Superior temporal gyrus (tissue), 1 donor: ENCODE measurements around the gene SLC26A4.

Experiments
- DNase-seq: peaks from one replicate; pipeline ENCODE4 v3.0.0-alpha.2; 2016; ENCODE audit errors: extremely low spot score

Gene SLC26A4

GRCh38 chr7:107661081-107661864 lies 645 bp downstream of the SLC26A4 start:
- DNase-seq: no peak

DNA sequence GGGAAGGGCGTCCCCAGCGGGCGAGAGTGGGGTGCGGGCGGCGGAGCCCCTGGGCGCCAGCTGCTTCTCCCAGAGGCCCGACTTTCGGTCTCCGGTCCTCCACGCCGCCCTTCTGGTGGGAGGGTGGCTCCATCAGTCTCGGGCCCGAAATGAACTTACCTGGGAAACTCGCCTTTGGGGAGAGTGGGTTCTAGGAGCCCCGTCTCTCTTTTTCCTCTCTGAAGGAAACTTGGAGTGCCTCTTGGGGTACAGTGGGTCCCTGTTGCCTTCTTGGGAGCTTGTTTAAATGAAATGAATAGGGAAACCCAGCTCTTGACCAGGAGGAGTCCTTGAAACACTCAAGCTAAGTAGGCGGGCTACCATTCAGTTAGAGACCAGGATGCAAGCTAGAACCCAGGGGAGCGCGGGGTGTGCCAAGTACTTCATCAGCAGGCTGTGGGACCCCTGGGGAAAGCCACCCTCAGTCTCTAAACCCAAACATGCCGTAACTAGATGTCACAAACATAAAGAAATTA lies 1.3 kb downstream of the SLC26A4 start:
- DNase-seq: no peak

- no peak for DNase-seq
These were observed 2.6 kb downstream of the SLC26A4 start for GRCh38 chr7:107663196-107663595.

DNA sequence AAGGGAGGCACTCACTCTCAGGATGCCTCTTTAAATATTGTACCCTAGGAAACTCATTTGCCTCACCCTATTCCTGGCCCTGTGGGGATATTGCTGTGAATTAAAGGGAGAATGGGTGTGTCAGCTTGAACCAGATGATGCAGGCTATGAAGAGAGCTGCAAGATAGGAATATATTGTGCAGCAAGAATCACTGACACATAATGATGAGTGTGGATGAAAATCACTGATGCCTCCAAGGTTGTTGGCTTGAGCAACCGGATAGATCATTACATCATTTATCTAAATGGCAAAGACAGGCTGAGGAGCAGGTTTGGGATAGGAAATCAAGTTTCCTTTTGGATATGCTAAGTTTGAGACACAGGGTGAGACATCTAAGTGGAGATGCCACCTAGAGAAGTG lies 6.2 kb downstream of the SLC26A4 start:
- DNase-seq: no peak

DNA sequence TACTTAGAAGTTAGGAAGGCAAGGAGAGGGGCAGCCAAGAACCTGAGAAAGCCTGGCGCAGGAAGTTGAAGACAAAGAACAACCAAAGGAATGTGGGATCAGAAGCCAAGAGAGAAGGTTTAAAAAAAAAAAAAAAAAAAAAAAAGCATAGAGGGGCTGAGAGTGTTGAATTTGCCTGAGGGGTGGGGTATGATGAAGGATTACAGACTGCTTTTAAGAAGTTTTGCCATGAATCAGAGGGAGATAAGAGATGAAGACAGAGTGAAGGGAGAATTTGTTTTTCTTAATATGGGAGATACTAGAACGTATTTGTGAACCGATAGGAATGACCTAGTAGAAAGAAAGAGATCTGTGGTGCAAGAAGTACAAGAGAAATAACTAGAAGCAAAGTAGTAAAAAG lies 6.7 kb downstream of the SLC26A4 start:
- no peak for DNase-seq

DNA sequence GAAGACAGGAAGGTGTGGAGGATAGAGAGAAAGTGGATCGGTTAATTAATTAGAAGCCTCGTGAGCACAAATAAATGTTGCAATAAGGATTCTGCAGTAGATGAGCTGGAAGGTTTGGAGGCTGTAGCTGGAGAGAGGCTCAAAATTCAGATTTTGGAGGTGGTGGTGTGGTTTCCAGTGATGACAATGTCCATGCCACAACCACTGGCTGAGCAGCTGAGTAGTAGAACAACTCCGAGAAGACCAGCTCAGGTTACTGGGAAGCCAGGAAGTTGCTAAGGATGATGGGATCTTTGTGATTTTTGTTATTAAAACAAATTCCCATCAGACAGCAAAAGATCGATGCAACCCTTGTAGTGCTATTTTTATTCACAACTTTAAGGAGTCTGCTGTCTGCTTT lies 7.7 kb downstream of the SLC26A4 start:
- DNase-seq: no peak

DNA sequence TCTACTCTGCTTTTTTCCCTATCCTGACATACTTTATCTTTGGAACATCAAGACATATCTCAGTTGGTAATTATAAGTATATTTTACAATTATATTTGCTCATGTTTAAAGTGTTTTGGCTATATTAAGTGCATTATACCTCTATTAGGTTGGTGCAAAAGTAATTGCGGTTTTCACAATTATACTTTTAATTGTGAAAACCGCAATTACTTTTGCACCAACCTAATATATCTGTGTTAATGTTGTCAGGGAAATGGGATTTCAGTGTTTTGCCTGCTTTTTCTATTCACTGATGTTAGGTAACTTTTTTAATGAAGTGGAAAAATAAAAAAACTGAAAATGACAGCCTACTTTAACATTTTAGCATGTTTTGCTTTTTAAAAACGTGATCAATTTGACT lies 11.6 kb downstream of the SLC26A4 start:
- no peak for DNase-seq

DNA sequence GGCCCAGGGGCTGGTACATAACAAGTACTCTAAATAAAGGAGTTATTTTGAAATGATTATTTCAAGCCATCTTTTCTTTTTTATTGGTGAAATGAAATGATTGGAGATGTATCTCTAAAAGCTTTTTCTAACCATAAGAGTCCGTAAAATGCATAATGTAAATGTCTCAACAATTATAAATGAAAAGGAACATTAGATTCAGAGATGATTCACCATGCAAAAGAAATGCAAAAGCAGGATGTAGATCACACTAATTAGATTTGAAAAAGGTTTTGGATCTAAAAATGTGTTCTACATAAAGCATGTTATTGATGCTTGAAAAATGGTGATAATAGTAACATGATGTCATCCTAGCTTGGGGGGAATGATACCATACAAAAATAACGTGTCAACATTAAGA lies 15.6 kb downstream of the SLC26A4 start:
- DNase-seq: no peak

GRCh38 chr7:107678110-107678753 lies 17.6 kb downstream of the SLC26A4 start:
- no peak for DNase-seq

GRCh38 chr7:107680478-107680877 lies 19.9 kb downstream of the SLC26A4 start:
- no peak for DNase-seq

DNA sequence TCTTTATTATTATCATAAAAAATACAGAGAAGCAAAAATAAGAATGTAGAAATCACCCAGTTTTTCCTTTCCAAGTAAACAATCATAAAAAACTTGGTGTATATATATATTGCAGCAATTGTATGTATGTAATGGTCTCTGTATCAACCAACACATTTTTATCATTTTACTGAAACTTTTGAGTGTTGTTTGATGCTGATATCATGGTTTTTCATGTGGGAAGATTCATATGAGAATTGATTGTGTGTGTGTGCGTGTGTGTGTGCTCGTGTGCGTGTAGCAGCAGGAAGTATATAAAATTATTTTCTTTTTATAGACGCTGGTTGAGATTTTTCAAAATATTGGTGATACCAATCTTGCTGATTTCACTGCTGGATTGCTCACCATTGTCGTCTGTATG lies 22.3 kb downstream of the SLC26A4 start:
- DNase-seq: no peak

- no peak for DNase-seq
These were observed 23.7 kb downstream of the SLC26A4 start for GRCh38 chr7:107684287-107684686.

DNA sequence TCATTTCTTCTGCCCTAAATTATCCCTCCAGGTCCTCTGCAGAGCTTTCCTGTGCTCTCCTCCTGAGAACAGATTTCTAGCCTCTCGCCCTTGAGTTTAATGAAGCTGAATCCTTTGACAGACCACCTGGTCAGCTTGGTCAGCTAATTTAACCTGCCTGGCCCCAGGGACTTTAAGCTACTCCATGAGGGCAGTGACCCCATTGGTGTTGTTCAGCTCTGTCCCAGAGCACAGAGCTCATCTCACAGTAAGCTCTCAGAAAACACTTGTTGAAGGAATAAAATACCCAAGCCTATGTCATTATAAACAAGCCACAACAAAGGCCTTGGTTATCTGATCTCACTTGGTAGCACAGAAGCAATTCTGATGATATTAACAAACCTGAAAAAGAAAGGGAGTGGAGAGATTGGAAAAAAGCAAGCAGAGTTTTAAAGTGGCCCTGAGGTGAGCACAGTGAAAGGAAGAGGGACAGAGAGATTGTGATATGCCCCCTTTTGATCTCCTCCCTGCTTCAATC lies 24.4 kb downstream of the SLC26A4 start:
- no peak for DNase-seq

- DNase-seq: no peak
These were observed 26.3 kb downstream of the SLC26A4 start for GRCh38 chr7:107686816-107687387.

DNA sequence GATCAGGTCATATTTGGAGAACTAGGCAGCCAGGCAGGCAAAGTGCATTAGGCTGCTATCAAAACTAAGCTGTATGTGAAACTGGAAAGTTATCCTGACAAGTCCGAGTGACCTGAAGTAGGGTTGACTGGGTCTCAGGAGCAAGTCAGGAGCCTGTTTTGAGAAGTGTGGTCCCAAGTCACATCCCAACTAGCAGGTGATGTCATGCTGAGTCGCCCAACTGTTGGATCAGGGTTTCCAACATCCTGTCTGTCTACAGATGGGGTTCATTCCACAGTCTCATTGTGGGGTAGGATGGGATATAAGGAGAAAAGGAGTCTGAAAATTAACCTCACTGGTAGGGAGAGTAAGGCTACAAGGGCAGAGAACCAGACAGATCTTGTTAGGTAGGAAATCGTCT lies 27.0 kb downstream of the SLC26A4 start:
- no peak for DNase-seq

DNA sequence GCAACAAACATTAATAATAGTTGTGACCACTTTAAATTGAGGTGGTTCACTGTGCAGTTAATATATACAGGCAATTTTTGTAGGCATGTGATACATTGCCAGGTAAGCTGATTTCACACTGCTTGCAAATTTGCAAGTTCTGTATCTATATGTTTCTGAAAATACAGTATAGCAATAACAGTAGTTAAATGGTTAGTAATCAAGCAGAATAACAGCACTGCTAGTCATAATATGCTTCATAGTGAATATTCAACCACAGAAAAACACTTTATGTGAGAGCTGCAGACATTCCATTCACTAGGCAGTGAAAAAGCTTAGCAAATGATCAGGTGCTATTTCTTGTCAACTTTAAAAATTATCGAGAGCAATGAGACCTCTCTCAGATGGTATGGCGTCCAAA lies 28.9 kb downstream of the SLC26A4 start:
- no peak for DNase-seq

GRCh38 chr7:107690084-107690483 lies 29.5 kb downstream of the SLC26A4 start:
- no peak for DNase-seq

DNA sequence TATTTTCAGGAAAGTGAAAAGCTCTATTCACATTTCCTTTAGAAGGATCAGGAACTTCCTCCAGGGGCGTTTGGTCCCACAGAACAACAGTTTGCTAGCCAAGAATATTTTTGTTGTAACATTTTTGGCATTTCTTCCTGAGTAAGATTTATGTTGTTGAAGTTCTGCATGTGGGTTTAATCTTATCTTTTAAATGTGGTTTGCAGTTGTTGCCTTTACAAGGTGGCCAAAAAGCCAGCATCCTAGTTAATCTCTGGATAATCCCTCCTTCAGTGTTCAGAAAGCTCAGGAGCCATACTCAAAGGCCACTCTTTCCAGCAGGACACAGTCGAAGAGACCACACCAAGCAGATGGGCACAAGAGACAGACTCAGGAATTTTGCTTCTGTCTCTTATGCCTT lies 30.0 kb downstream of the SLC26A4 start:
- DNase-seq: no peak

GRCh38 chr7:107691716-107692115 lies 31.1 kb downstream of the SLC26A4 start:
- no peak for DNase-seq

GRCh38 chr7:107692501-107692900 lies 31.9 kb downstream of the SLC26A4 start:
- DNase-seq: no peak

DNA sequence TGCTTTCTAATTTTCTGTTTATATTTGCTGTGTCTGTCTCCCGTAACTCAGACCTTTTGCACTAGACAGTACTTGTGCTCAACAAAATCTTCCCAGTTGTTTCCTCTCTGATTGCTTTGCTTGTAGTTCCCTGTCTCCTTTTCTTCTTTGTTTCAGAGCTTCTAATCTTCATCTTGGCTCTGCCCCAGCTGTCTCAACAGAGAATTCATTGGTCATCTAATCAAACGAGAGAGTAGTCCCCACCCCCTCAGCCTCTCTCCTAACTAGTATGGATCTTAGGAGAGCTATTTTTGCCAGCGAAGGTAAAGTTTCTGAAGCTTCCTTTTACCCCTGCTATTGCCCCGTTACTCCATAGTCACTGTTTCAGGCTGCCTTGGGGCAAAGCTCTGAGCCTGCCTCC lies 32.8 kb downstream of the SLC26A4 start:
- DNase-seq: peak; percentile 42

DNA sequence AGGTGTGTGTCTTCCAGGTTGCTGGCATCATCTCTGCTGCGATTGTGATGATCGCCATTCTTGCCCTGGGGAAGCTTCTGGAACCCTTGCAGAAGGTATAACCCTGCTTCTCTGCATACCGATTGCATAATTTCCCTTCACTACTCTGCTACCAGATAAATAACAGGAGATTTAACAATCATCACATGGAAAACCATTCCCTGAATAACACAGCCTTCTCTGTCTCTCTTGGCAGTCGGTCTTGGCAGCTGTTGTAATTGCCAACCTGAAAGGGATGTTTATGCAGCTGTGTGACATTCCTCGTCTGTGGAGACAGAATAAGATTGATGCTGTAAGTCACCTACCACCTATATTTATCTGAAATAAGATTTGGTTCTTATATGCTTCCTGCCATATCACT lies 33.8 kb downstream of the SLC26A4 start:
- DNase-seq: peak; percentile 71
